ENCODE measurements around the gene PHTF1.
"Not testable (repeated sequence)": the region's sequence is repeated elsewhere in the genome, so short reads cannot be mapped to it uniquely, and the experiment has no call there.

DNA sequence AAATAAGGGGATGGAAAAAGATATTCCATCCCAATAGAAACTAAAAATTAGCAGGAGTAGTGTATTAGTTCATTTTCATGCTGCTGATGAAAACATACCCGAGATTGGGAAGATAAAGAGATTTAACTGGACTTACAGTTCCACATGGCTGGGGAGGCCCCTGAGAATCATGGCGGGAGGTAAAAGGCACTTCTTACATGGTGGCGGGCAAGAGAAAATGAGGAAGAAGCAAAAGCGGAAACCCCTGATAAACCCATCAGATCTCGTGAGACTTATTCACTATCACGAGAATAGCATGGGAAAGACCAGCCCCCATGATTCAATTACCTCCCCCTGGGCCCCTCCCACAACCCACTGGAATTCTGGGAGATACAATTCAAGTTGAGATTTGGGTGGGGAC is 41.8 kb downstream of the PHTF1 start:
- not testable (repeated sequence) for TF ChIP-seq POLR2A, EP300, POLR2AphosphoS5 (IDR thresholded peaks at IDR 0.05)
- TF ChIP-seq, protein P1, sequence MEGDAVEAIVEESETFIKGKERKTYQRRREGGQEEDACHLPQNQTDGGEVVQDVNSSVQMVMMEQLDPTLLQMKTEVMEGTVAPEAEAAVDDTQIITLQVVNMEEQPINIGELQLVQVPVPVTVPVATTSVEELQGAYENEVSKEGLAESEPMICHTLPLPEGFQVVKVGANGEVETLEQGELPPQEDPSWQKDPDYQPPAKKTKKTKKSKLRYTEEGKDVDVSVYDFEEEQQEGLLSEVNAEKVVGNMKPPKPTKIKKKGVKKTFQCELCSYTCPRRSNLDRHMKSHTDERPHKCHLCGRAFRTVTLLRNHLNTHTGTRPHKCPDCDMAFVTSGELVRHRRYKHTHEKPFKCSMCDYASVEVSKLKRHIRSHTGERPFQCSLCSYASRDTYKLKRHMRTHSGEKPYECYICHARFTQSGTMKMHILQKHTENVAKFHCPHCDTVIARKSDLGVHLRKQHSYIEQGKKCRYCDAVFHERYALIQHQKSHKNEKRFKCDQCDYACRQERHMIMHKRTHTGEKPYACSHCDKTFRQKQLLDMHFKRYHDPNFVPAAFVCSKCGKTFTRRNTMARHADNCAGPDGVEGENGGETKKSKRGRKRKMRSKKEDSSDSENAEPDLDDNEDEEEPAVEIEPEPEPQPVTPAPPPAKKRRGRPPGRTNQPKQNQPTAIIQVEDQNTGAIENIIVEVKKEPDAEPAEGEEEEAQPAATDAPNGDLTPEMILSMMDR (IDR thresholded peaks at IDR 0.05): not testable (repeated sequence)
